ENCODE results near the gene AMOTL1.

AMOTL1 gene

GRCh38 chr11:94862926-94863880 lies 95.0 kb downstream of the AMOTL1 start:
- Histone ChIP-seq H3K27me3 (ENCODE audit: control insufficient read depth, insufficient read depth, low read length) (no peaks in the 10 kb centered on the region), H3K9ac (ENCODE audit: low read length) (no peak overlapping the region), H3K4me1 (ENCODE audit: control insufficient read depth, insufficient read depth, low read length) (no peaks in the 10 kb centered on the region), H3K36me3 (ENCODE audit: control insufficient read depth, insufficient read depth, low read length) (peaks cover 36% of the 10 kb centered on the region), H3K4me3 (ENCODE audit: low read length) (no peak overlapping the region), H3K27ac (ENCODE audit: low read depth, low read length) (no peak overlapping the region)

GRCh38 chr11:94864506-94865045 lies 96.4 kb downstream of the AMOTL1 start:
- no peaks in the 10 kb centered on the region for H3K27me3 ChIP-seq (ENCODE audit: control insufficient read depth, insufficient read depth, low read length)
- H3K4me3 ChIP-seq (ENCODE audit: low read length): no peak overlapping the region
- H3K4me1 ChIP-seq (ENCODE audit: control insufficient read depth, insufficient read depth, low read length): no peaks in the 10 kb centered on the region
- no peak overlapping the region for H3K9ac ChIP-seq (ENCODE audit: low read length)
- H3K36me3 ChIP-seq (ENCODE audit: control insufficient read depth, insufficient read depth, low read length): peaks cover 40% of the 10 kb centered on the region
- no peak overlapping the region for H3K27ac ChIP-seq (ENCODE audit: low read depth, low read length)

- Histone ChIP-seq H3K27me3 (ENCODE audit: control insufficient read depth, insufficient read depth, low read length) (no peaks in the 10 kb centered on the region), H3K27ac (ENCODE audit: low read depth, low read length) (no peak overlapping the region), H3K4me3 (ENCODE audit: low read length) (no peak overlapping the region), H3K4me1 (ENCODE audit: control insufficient read depth, insufficient read depth, low read length) (no peaks in the 10 kb centered on the region), H3K9ac (ENCODE audit: low read length) (no peak overlapping the region), H3K36me3 (ENCODE audit: control insufficient read depth, insufficient read depth, low read length) (peaks cover 37% of the 10 kb centered on the region)
These were observed 98.2 kb downstream of the AMOTL1 start for GRCh38 chr11:94866231-94866822.

GRCh38 chr11:94866936-94867795 lies 99.0 kb downstream of the AMOTL1 start:
- Histone ChIP-seq H3K4me1 (ENCODE audit: control insufficient read depth, insufficient read depth, low read length) (no peaks in the 10 kb centered on the region), H3K4me3 (ENCODE audit: low read length) (no peak overlapping the region), H3K36me3 (ENCODE audit: control insufficient read depth, insufficient read depth, low read length) (peaks cover 33% of the 10 kb centered on the region), H3K27me3 (ENCODE audit: control insufficient read depth, insufficient read depth, low read length) (no peaks in the 10 kb centered on the region), H3K9ac (ENCODE audit: low read length) (no peak overlapping the region), H3K27ac (ENCODE audit: low read depth, low read length) (no peak overlapping the region)

GRCh38 chr11:94868468-94868867 lies 100.3 kb downstream of the AMOTL1 start:
- H3K4me3 ChIP-seq (ENCODE audit: low read length): no peak overlapping the region
- H3K36me3 ChIP-seq (ENCODE audit: control insufficient read depth, insufficient read depth, low read length): peaks cover 33% of the 10 kb centered on the region
- no peak overlapping the region for H3K9ac ChIP-seq (ENCODE audit: low read length)
- H3K4me1 ChIP-seq (ENCODE audit: control insufficient read depth, insufficient read depth, low read length): no peaks in the 10 kb centered on the region
- no peaks in the 10 kb centered on the region for H3K27me3 ChIP-seq (ENCODE audit: control insufficient read depth, insufficient read depth, low read length)
- no peak overlapping the region for H3K27ac ChIP-seq (ENCODE audit: low read depth, low read length)

- H3K4me3 ChIP-seq (ENCODE audit: low read length): no peak overlapping the region
- H3K27me3 ChIP-seq (ENCODE audit: control insufficient read depth, insufficient read depth, low read length): no peaks in the 10 kb centered on the region
- H3K36me3 ChIP-seq (ENCODE audit: control insufficient read depth, insufficient read depth, low read length): peaks cover 33% of the 10 kb centered on the region
These were observed 101.0 kb downstream of the AMOTL1 start for GRCh38 chr11:94869186-94869585.

GRCh38 chr11:94870422-94870821 lies 102.3 kb downstream of the AMOTL1 start:
- Histone ChIP-seq H3K9ac (ENCODE audit: low read length) (no peak overlapping the region), H3K27me3 (ENCODE audit: control insufficient read depth, insufficient read depth, low read length) (no peaks in the 10 kb centered on the region), H3K27ac (ENCODE audit: low read depth, low read length) (no peak overlapping the region), H3K36me3 (ENCODE audit: control insufficient read depth, insufficient read depth, low read length) (peaks cover 30% of the 10 kb centered on the region), H3K4me3 (ENCODE audit: low read length) (no peak overlapping the region), H3K4me1 (ENCODE audit: control insufficient read depth, insufficient read depth, low read length) (peaks cover 3% of the 10 kb centered on the region)

More at GRCh38 chr11:94869186-94869585, 101.0 kb downstream of the AMOTL1 start:
- peaks cover 2% of the 10 kb centered on the region for H3K4me1 ChIP-seq (ENCODE audit: control insufficient read depth, insufficient read depth, low read length)
- H3K27ac ChIP-seq (ENCODE audit: low read depth, low read length): no peak overlapping the region
- no peak overlapping the region for H3K9ac ChIP-seq (ENCODE audit: low read length)

GRCh38 chr11:94871491-94872185 lies 103.5 kb downstream of the AMOTL1 start:
- Histone ChIP-seq H3K27ac (ENCODE audit: low read depth, low read length) (no peak overlapping the region), H3K36me3 (ENCODE audit: control insufficient read depth, insufficient read depth, low read length) (peaks cover 22% of the 10 kb centered on the region), H3K9ac (ENCODE audit: low read length) (no peak overlapping the region), H3K4me3 (ENCODE audit: low read length) (no peak overlapping the region), H3K27me3 (ENCODE audit: control insufficient read depth, insufficient read depth, low read length) (no peaks in the 10 kb centered on the region), H3K4me1 (ENCODE audit: control insufficient read depth, insufficient read depth, low read length) (peaks cover 14% of the 10 kb centered on the region)

- H3K27me3 ChIP-seq (ENCODE audit: control insufficient read depth, insufficient read depth, low read length): no peaks in the 10 kb centered on the region
- peaks cover 8% of the 10 kb centered on the region for H3K36me3 ChIP-seq (ENCODE audit: control insufficient read depth, insufficient read depth, low read length)
- no peak overlapping the region for H3K4me3 ChIP-seq (ENCODE audit: low read length)
- peak overlapping the region; percentile 17 for H3K27ac ChIP-seq (ENCODE audit: low read depth, low read length)
- H3K9ac ChIP-seq (ENCODE audit: low read length): no peak overlapping the region
- H3K4me1 ChIP-seq (ENCODE audit: control insufficient read depth, insufficient read depth, low read length): peaks cover 23% of the 10 kb centered on the region
These were observed 105.9 kb downstream of the AMOTL1 start for GRCh38 chr11:94873916-94874540.

- H3K4me1 ChIP-seq (ENCODE audit: control insufficient read depth, insufficient read depth, low read length): peaks cover 23% of the 10 kb centered on the region
- no peak overlapping the region for H3K4me3 ChIP-seq (ENCODE audit: low read length)
- no peak overlapping the region for H3K9ac ChIP-seq (ENCODE audit: low read length)
- H3K36me3 ChIP-seq (ENCODE audit: control insufficient read depth, insufficient read depth, low read length): no peaks in the 10 kb centered on the region
- H3K27me3 ChIP-seq (ENCODE audit: control insufficient read depth, insufficient read depth, low read length): no peaks in the 10 kb centered on the region
- peak overlapping the region; percentile 75 for H3K27ac ChIP-seq (ENCODE audit: low read depth, low read length)
These were observed 108.1 kb downstream of the AMOTL1 start for GRCh38 chr11:94876222-94876621.

- H3K36me3 ChIP-seq (ENCODE audit: control insufficient read depth, insufficient read depth, low read length): no peaks in the 10 kb centered on the region
- no peak overlapping the region for H3K4me3 ChIP-seq (ENCODE audit: low read length)
- no peaks in the 10 kb centered on the region for H3K27me3 ChIP-seq (ENCODE audit: control insufficient read depth, insufficient read depth, low read length)
- H3K9ac ChIP-seq (ENCODE audit: low read length): no peak overlapping the region
- peaks cover 23% of the 10 kb centered on the region for H3K4me1 ChIP-seq (ENCODE audit: control insufficient read depth, insufficient read depth, low read length)
- H3K27ac ChIP-seq (ENCODE audit: low read depth, low read length): peak overlapping the region; percentile 75
These were observed 108.7 kb downstream of the AMOTL1 start for GRCh38 chr11:94876645-94877442.

Data from rectal smooth muscle tissue (tissue), 1 donor.